Fibroblast of skin of abdomen (primary cell): ENCODE data around the gene TMEM115.

Experiments used
- DNase-seq: peaks from one replicate; pipeline ENCODE4 v3.0.0-alpha.2; 2013

Gene TMEM115

GRCh38 chr3:50331364-50331907, 27.9 kb downstream of the TMEM115 start:
- DNase-seq: no peak

- DNase-seq: no peak
Measured at GRCh38 chr3:50330330-50330729, 29.0 kb downstream of the TMEM115 start.

GRCh38 chr3:50327943-50328691, 31.2 kb downstream of the TMEM115 start, which contains the start of gene TUSC2:
Gene TUSC2, minus strand, starts transcription at chr3:50328223. Its CDS starts 124 bp downstream, at chr3:50328099.
- peak; percentile 94 for DNase-seq

- no peak for DNase-seq
Measured at GRCh38 chr3:50327129-50327528, 32.2 kb downstream of the TMEM115 start.

GRCh38 chr3:50326182-50326541, 33.2 kb downstream of the TMEM115 start:
- DNase-seq: no peak

- DNase-seq: no peak
Measured at GRCh38 chr3:50325497-50326181, 33.7 kb downstream of the TMEM115 start.

GRCh38 chr3:50325113-50325480, 34.2 kb downstream of the TMEM115 start:
- no peak for DNase-seq

GRCh38 chr3:50324351-50325112, 34.8 kb downstream of the TMEM115 start:
- peak; percentile 63 for DNase-seq

GRCh38 chr3:50323614-50324199, 35.6 kb downstream of the TMEM115 start:
- no peak for DNase-seq

GRCh38 chr3:50323092-50323600, 36.2 kb downstream of the TMEM115 start:
- no peak for DNase-seq

- DNase-seq: no peak
Measured at GRCh38 chr3:50322386-50323091, 36.8 kb downstream of the TMEM115 start, which contains the start of gene HYAL2. Gene HYAL2, minus strand, starts transcription at chr3:50322745. Its CDS starts 2,256 bp downstream, at chr3:50320489.

- DNase-seq: no peak
Measured at GRCh38 chr3:50322115-50322385, 37.3 kb downstream of the TMEM115 start.

- peak; percentile 90 for DNase-seq
Measured at GRCh38 chr3:50321336-50322114, 37.8 kb downstream of the TMEM115 start.

GRCh38 chr3:50320853-50321335, 38.4 kb downstream of the TMEM115 start:
- DNase-seq: peak; percentile 74

- no peak for DNase-seq
Measured at GRCh38 chr3:50319894-50320625, 39.3 kb downstream of the TMEM115 start.

- DNase-seq: no peak
Measured at GRCh38 chr3:50319181-50319893, 40.0 kb downstream of the TMEM115 start.

GRCh38 chr3:50318615-50319014, 40.7 kb downstream of the TMEM115 start:
- no peak for DNase-seq

- DNase-seq: no peak
Measured at GRCh38 chr3:50318163-50318562, 41.2 kb downstream of the TMEM115 start.

- DNase-seq: no peak
Measured at GRCh38 chr3:50317300-50317699, 42.0 kb downstream of the TMEM115 start.
